GM23338 (cell line): ENCODE results near the gene TNNI3. TPM values are rescaled to one million over a fixed set of nuclear protein-coding genes. Genes with fewer than 3 reads are reported as not detected.

Experiments
- ATAC-seq: fragments of 200-7000 bp; cut with Tn5 transposase; 3 replicates; pipeline ENCODE4 v1.9.1; 2020
- DNase-seq: peaks from one replicate; pipeline ENCODE4 v3.0.0-alpha.2; 2015; ENCODE audit warnings: low spot score
- H2AFZ ChIP-seq: fragments of 200-600 bp; sonication (generic); 2 replicates; pipeline ENCODE4 v1.8.0; 2016; ENCODE audit warnings: antibody characterized with exemption, mild to moderate bottlenecking, moderate library complexity
- H3F3A ChIP-seq: fragments of 200-600 bp; sonication (generic); replicated peaks from 2 replicates; pipeline ENCODE4 v1.8.0; 2017; ENCODE audit warnings: antibody characterized with exemption, mixed run types, low read depth
- H3K27ac ChIP-seq: fragments of 200-600 bp; sonication (generic); 2 replicates; pipeline ENCODE4 v1.6.1; 2016; ENCODE audit warnings: low read depth
- H3K27me3 ChIP-seq: fragments of 200-600 bp; sonication (generic); 2 replicates; pipeline ENCODE4 v1.8.0; 2016; ENCODE audit warnings: mild to moderate bottlenecking, mixed run types, moderate library complexity; ENCODE audit not compliant: insufficient read depth
- H3K36me3 ChIP-seq: fragments of 200-600 bp; sonication (generic); 2 replicates; pipeline ENCODE4 v1.8.0; 2016; ENCODE audit warnings: mild to moderate bottlenecking; ENCODE audit not compliant: insufficient read depth
- H3K4me1 ChIP-seq: fragments of 200-600 bp; sonication (generic); 2 replicates; pipeline ENCODE4 v1.8.0; 2016; ENCODE audit warnings: mild to moderate bottlenecking, moderate library complexity; ENCODE audit not compliant: insufficient read depth
- H3K4me2 ChIP-seq: fragments of 200-600 bp; sonication (generic); 2 replicates; pipeline ENCODE4 v1.7.1; 2017; ENCODE audit warnings: mixed run types
- H3K4me3 ChIP-seq: fragments of 200-600 bp; sonication (generic); 2 replicates; pipeline ENCODE4 v1.6.1; 2016; ENCODE audit warnings: mixed run types
- H3K79me2 ChIP-seq: fragments of 200-600 bp; sonication (generic); replicated peaks from 2 replicates; pipeline ENCODE4 v1.8.0; 2017; ENCODE audit warnings: mild to moderate bottlenecking; ENCODE audit not compliant: insufficient read depth
- H3K9me2 ChIP-seq: fragments of 200-600 bp; sonication (generic); 2 replicates; pipeline ENCODE4 v1.8.0; 2017; ENCODE audit not compliant: insufficient read depth
- H4K20me1 ChIP-seq: fragments of 200-600 bp; sonication (generic); replicated peaks from 2 replicates; pipeline ENCODE4 v1.8.0; 2017; ENCODE audit warnings: mild to moderate bottlenecking; ENCODE audit not compliant: insufficient read depth
- H3K27ac Mint-ChIP-seq: 2 replicates; pipeline ENCODE4 v1.8.0; 2020; ENCODE audit warnings: inconsistent platforms, mild to moderate bottlenecking, moderate library complexity, mixed read lengths
- H3K27me3 Mint-ChIP-seq: 3 replicates; pipeline ENCODE4 v1.8.0; 2022; ENCODE audit warnings: low read depth, mild to moderate bottlenecking, moderate library complexity, mixed read lengths, inconsistent platforms; ENCODE audit not compliant: insufficient read depth, poor library complexity
- H3K36me3 Mint-ChIP-seq: 3 replicates; pipeline ENCODE4 v1.8.0; 2021; ENCODE audit warnings: low read depth, mild to moderate bottlenecking, inconsistent platforms, moderate library complexity, mixed read lengths
- H3K4me1 Mint-ChIP-seq: 3 replicates; pipeline ENCODE4 v1.8.0; 2020; ENCODE audit warnings: mild to moderate bottlenecking, inconsistent platforms, mixed read lengths
- H3K4me3 Mint-ChIP-seq: 3 replicates; pipeline ENCODE4 v1.8.0; 2021; ENCODE audit warnings: moderate library complexity, mild to moderate bottlenecking, inconsistent platforms, mixed read lengths
- H3K9me3 Mint-ChIP-seq: 3 replicates; pipeline ENCODE4 v1.8.0; 2020; ENCODE audit warnings: moderate library complexity, mild to moderate bottlenecking, inconsistent platforms, mixed read lengths
- CREB1 ChIP-seq: fragments of 250-450 bp; sonication (Bioruptor Pico); IDR thresholded peaks from 2 replicates; pipeline ENCODE4 v1.5.0; 2020; ENCODE audit warnings: low read depth, mild to moderate bottlenecking, moderate library complexity
- EZH2 ChIP-seq: fragments of 200-600 bp; sonication (generic); IDR thresholded peaks from one replicate; pipeline ENCODE4 v1.8.0; 2017; ENCODE audit warnings: antibody characterized with exemption, mild to moderate bottlenecking, low read depth; ENCODE audit not compliant: unreplicated experiment
- EZH2phosphoT487 ChIP-seq: fragments of 200-600 bp; sonication (generic); IDR thresholded peaks from one replicate; pipeline ENCODE4 v1.8.1; 2018; ENCODE audit warnings: antibody characterized with exemption; ENCODE audit not compliant: unreplicated experiment
- JUNB ChIP-seq: IDR thresholded peaks from one replicate; pipeline ENCODE4 v1.6.1; 2016; ENCODE audit warnings: antibody characterized with exemption; ENCODE audit not compliant: unreplicated experiment
- NANOG ChIP-seq: IDR thresholded peaks from 2 replicates; pipeline ENCODE4 v1.6.1; 2016; ENCODE audit warnings: antibody characterized with exemption, borderline replicate concordance
- POLR2AphosphoS5 ChIP-seq: IDR thresholded peaks from 2 replicates; pipeline ENCODE4 v1.6.1; 2016; ENCODE audit warnings: antibody characterized with exemption, low read depth
- STAT1 ChIP-seq: IDR thresholded peaks from one replicate; pipeline ENCODE4 v1.6.1; 2016; ENCODE audit warnings: antibody characterized with exemption; ENCODE audit not compliant: unreplicated experiment
- ZNF114 ChIP-seq: fragments of 250-450 bp; sonication (Bioruptor Pico); IDR thresholded peaks from 2 replicates; pipeline ENCODE4 v1.5.0; 2020; ENCODE audit warnings: mild to moderate bottlenecking, moderate library complexity
- polyA plus RNA-seq: library from polyadenylated mRNA; unstranded; fragments of >200 nt; fragmentation: Nextera tagmentation; extraction: Ambion mirVana; gene quantifications from 2 replicates; pipeline ENCODE4 v1.2.1, GENCODE V29; 2016
- total RNA-seq: library from RNA; depleted of rRNA; stranded (reverse); fragments of >200 nt; shearing (Covaris generic); gene quantifications from 2 replicates; pipeline ENCODE4 v1.2.3, GENCODE V29; 2014
- TF ChIP-seq, protein P1 (sequence below): IDR thresholded peaks from 2 replicates; pipeline ENCODE4 v1.6.1; 2016; ENCODE audit warnings: antibody characterized with exemption
- TF ChIP-seq, protein P2 (sequence below), 2 experiments: fragments of 200-600 bp in 1 of 2; sonication (generic) in 1 of 2; conservative IDR thresholded peaks; 2 replicates each; pipeline versions ENCODE4 v1.5.1 to v1.6.1; 2016 to 2017; ENCODE audit warnings: antibody characterized with exemption in 2 of 2, low read depth in 2 of 2, mild to moderate bottlenecking in 2 of 2, moderate library complexity in 1 of 2
- TF ChIP-seq, protein P3 (sequence below): IDR thresholded peaks from one replicate; pipeline ENCODE4 v1.6.1; 2018; ENCODE audit warnings: antibody characterized with exemption; ENCODE audit not compliant: unreplicated experiment

The TNNI3 gene
- total and polyA plus RNA-seq, 2 experiments from 2014 or later, result 21.5 to 150 TPM

DNA sequence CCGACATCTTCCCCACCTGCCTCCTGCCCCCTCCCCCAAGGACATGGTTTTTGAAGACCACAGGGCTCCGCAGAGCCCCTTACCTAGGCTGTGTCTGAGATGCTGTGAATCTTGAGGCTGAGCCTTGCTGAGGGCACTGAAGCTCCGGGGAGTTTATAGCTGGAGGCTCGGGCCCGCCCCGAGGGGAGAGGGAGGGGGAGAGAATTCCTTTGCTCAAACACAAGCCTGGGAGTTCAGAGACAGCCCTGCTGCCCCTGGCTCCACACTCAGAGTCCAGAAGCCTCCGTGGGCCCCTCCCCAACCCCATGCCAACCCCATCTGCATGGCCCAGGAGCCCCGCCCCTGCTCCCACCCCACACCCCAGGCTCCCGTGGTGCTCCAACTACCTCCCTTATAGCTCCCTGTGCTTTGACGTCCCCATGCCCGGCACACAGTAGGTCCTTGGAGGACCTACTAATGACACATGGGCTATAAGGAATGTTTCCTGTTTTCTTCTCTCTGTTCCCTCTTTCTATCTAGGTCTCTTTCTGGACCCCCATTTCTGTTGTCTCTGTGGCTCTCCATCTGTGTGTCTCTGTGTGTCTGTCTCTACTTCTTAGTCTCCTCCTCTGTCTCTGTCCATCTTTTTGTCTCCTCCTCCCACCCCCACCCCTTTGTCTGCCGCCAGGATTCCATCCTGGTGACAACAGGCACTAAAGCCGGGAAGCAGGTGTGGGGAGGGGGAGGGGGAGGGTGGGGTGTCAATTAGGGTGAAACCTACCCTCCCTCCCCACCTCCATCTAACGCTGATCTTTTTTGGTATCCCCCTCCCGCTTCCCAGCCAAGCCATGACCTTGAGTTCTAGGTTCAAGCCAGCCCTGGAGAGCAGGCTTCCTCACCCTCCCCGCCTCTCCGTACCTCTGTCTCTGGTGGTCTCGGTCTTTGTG is 8.2 kb downstream of the TNNI3 start, which contains the start of gene TNNT1:
Gene TNNT1, minus strand, starts transcription at position 129 of the 926 bp plus-strand sequence. CDS start 2,049 bp downstream, outside the sequence.
- ATAC-seq (peak; percentile 37), DNase-seq (peak; percentile 83)
- H3F3A ChIP-seq, result peaks cover 14% of the 10 kb centered on the region; the same call in 1 of the 2 replicates
- peaks cover 9% of the 10 kb centered on the region; the same call in 1 of the 2 replicates for H3K27me3 ChIP-seq
- peaks cover 25% of the 10 kb centered on the region for H3K4me1 ChIP-seq
- Mint-ChIP-seq H3K36me3 (peaks cover 35% of the 10 kb centered on the region), H3K9me3 (peaks cover 5% of the 10 kb centered on the region), H3K4me3 (peak within 1 kb of the TSS; percentile 65), H3K27me3 (peaks cover 19% of the 10 kb centered on the region), H3K4me1 (peaks cover 36% of the 10 kb centered on the region), H3K27ac (0 out of 2 replicates have a peak within 1 kb of the TSS, but pooled peaks have one; percentile 4)
- no peaks in the 10 kb centered on the region; the same call in 1 of the 2 replicates for H3K36me3 ChIP-seq
- no peaks in the 10 kb centered on the region for H3K79me2 ChIP-seq
- TF ChIP-seq, protein P1, sequence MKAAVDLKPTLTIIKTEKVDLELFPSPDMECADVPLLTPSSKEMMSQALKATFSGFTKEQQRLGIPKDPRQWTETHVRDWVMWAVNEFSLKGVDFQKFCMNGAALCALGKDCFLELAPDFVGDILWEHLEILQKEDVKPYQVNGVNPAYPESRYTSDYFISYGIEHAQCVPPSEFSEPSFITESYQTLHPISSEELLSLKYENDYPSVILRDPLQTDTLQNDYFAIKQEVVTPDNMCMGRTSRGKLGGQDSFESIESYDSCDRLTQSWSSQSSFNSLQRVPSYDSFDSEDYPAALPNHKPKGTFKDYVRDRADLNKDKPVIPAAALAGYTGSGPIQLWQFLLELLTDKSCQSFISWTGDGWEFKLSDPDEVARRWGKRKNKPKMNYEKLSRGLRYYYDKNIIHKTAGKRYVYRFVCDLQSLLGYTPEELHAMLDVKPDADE, result no peak
- TF ChIP-seq EZH2, result no peak
- peak within 1 kb of the TSS; percentile 18; the same call in 1 of the 2 replicates for H2AFZ ChIP-seq
- H3K4me2 ChIP-seq, result peak within 1 kb of the TSS; percentile 84
- H3K4me3 ChIP-seq, result peak within 1 kb of the TSS; percentile 56
- no peaks in the 10 kb centered on the region; the same call in 1 of the 2 replicates for H4K20me1 ChIP-seq
- 0 out of 2 replicates have a peak within 1 kb of the TSS, but pooled peaks have one; percentile 32 for H3K27ac ChIP-seq
- H3K9me2 ChIP-seq, result no peaks in the 10 kb centered on the region

DNA sequence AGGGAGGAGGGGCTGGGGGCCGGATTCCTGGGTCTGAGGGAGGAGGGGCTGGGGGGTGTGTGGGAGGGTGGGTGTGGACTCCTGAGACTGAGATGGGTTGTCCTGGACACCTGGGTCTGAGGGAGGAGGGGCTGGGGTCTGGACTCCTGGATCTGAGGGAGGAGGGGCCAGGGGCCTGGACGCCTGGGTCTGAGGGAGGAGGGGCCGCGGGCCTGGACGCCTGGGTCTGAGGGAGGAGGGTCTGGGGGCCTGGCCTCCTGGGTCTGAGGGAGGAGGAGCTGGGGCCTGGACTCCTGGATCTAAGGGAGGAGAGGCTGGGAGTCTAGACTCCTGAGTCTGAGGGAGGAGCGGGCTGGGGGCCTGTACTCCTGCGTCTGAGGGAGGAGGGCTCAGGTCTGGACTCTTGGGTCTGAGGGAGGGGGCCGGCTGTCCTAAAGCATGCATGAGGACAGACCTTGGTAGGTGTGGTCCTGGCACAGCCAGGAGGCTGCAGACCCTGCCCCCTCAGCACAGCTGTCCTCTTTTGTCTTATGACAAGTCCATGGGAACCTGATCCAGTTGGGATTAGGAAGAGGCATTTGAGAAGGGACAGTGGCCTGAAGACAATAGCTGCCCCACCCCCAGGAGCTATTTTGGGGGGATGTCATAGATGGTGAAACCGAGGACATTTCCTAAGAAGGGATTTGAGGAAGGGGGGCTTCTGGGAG is 9.8 kb downstream of the TNNI3 start:
- Mint-ChIP-seq H3K27me3 (peaks cover 19% of the 10 kb centered on the region), H3K9me3 (peaks cover 3% of the 10 kb centered on the region; the same call in 1 of the 3 replicates), H3K4me3 (peak overlapping the region; percentile 65; the same call in 2 of the 3 replicates), H3K27ac (no peak overlapping the region), H3K4me1 (peaks cover 34% of the 10 kb centered on the region), H3K36me3 (peaks cover 24% of the 10 kb centered on the region)
- DNase-seq, result peak; percentile 65
- H3K36me3 ChIP-seq, result no peaks in the 10 kb centered on the region; the same call in 1 of the 2 replicates
- no peak overlapping the region for H2AFZ ChIP-seq
- peak; percentile 16 for ATAC-seq
- peaks cover 9% of the 10 kb centered on the region; the same call in 1 of the 2 replicates for H3K27me3 ChIP-seq
- H3K4me1 ChIP-seq, result peaks cover 25% of the 10 kb centered on the region
- peaks cover 13% of the 10 kb centered on the region; the same call in 1 of the 2 replicates for H3F3A ChIP-seq
- H3K79me2 ChIP-seq, result no peaks in the 10 kb centered on the region
- H3K9me2 ChIP-seq, result no peaks in the 10 kb centered on the region
- no peak overlapping the region for H3K27ac ChIP-seq
- H3K4me3 ChIP-seq, result peak overlapping the region; percentile 56; the same call in 1 of the 2 replicates
- TF ChIP-seq POLR2AphosphoS5 (no peak), EZH2phosphoT487 (no peak), JUNB (no peak), EZH2 (no peak), ZNF114 (no peak), CREB1 (no peak), STAT1 (no peak), NANOG (no peak)
- TF ChIP-seq, protein P1, result no peak
- TF ChIP-seq, protein P2, sequence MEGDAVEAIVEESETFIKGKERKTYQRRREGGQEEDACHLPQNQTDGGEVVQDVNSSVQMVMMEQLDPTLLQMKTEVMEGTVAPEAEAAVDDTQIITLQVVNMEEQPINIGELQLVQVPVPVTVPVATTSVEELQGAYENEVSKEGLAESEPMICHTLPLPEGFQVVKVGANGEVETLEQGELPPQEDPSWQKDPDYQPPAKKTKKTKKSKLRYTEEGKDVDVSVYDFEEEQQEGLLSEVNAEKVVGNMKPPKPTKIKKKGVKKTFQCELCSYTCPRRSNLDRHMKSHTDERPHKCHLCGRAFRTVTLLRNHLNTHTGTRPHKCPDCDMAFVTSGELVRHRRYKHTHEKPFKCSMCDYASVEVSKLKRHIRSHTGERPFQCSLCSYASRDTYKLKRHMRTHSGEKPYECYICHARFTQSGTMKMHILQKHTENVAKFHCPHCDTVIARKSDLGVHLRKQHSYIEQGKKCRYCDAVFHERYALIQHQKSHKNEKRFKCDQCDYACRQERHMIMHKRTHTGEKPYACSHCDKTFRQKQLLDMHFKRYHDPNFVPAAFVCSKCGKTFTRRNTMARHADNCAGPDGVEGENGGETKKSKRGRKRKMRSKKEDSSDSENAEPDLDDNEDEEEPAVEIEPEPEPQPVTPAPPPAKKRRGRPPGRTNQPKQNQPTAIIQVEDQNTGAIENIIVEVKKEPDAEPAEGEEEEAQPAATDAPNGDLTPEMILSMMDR (conservative IDR thresholded peaks at IDR 0.05; ENCODE audit: low read depth in 2 of 2), result no peak
- TF ChIP-seq, protein P3, sequence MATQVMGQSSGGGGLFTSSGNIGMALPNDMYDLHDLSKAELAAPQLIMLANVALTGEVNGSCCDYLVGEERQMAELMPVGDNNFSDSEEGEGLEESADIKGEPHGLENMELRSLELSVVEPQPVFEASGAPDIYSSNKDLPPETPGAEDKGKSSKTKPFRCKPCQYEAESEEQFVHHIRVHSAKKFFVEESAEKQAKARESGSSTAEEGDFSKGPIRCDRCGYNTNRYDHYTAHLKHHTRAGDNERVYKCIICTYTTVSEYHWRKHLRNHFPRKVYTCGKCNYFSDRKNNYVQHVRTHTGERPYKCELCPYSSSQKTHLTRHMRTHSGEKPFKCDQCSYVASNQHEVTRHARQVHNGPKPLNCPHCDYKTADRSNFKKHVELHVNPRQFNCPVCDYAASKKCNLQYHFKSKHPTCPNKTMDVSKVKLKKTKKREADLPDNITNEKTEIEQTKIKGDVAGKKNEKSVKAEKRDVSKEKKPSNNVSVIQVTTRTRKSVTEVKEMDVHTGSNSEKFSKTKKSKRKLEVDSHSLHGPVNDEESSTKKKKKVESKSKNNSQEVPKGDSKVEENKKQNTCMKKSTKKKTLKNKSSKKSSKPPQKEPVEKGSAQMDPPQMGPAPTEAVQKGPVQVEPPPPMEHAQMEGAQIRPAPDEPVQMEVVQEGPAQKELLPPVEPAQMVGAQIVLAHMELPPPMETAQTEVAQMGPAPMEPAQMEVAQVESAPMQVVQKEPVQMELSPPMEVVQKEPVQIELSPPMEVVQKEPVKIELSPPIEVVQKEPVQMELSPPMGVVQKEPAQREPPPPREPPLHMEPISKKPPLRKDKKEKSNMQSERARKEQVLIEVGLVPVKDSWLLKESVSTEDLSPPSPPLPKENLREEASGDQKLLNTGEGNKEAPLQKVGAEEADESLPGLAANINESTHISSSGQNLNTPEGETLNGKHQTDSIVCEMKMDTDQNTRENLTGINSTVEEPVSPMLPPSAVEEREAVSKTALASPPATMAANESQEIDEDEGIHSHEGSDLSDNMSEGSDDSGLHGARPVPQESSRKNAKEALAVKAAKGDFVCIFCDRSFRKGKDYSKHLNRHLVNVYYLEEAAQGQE, result no peak
- H3K4me2 ChIP-seq, result peak overlapping the region; percentile 84
- H4K20me1 ChIP-seq, result no peaks in the 10 kb centered on the region; the same call in 1 of the 2 replicates
